Measurements from ENCODE around the gene RMC1.

- TF ChIP-seq POLR2A (IDR thresholded peaks at IDR 0.05) (no peak), CTCF (IDR thresholded peaks at IDR 0.05) (no peak), EP300 (IDR thresholded peaks at IDR 0.05) (no peak), POLR2AphosphoS5 (IDR thresholded peaks at IDR 0.05) (no peak)
Measured at GRCh38 chr18:23470620-23471387, 32.5 kb upstream of the RMC1 start.

Measured in upper lobe of left lung (tissue), 4 donors.